ENCODE measurements around the gene MOCOS. TPM values are rescaled to one million over a fixed set of nuclear protein-coding genes. Genes with fewer than 3 reads are reported as not detected.

MOCOS gene
- total and polyA plus RNA-seq, 2 of the 8 experiments (the other 6 are each of a cell fraction or from before 2014, with no cell fraction given) = 4.7 to 5.8 TPM

DNA sequence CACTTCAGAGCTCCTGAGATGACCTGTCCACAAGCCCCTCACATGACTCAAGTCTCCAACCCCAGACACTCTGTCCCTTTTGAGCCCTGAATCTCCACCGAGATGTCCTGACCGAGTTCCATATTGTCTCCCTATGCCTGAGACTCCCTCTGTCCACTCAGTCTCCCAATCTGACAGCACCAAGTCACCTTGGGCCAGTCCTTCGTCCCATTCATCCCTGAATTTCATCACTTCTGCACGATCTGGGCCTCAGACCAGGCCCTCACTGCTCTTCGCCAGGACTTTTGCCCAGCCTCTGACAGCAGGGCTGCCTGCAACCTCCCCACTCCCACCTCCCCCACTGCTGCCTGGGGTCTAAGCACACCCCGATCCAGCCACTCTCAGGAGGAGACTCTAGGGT lies 4.3 kb upstream of the MOCOS start (continued):
- TF ChIP-seq ZNF274 (IDR thresholded peaks at IDR 0.05; ENCODE audit: borderline replicate concordance, extremely low read depth, low read length) = no peak
- TF ChIP-seq KDM5A (IDR thresholded peaks at IDR 0.05; ENCODE audit: low read length) = no peak
- TF ChIP-seq GTF2F1 (IDR thresholded peaks at IDR 0.05; ENCODE audit: borderline replicate concordance, low read depth, low read length) = no peak
- no peak for TF ChIP-seq TCF12 (IDR thresholded peaks at IDR 0.05; ENCODE audit: low read depth, low read length)
- TF ChIP-seq SP2 (IDR thresholded peaks at IDR 0.05; ENCODE audit: low read length) = no peak
- TF ChIP-seq HDAC2 (IDR thresholded peaks at IDR 0.05; ENCODE audit: borderline replicate concordance in 1 of 2, low read depth in 2 of 2, low read length in 2 of 2) = no peak
- TF ChIP-seq KDM4A (IDR thresholded peaks at IDR 0.05; ENCODE audit: low read depth, low read length, severe bottlenecking) = no peak
- no peak for TF ChIP-seq CHD1 (IDR thresholded peaks at IDR 0.05; ENCODE audit: low read depth, low read length)
- no peak for TF ChIP-seq KDM1A (IDR thresholded peaks at IDR 0.05; ENCODE audit: borderline replicate concordance, low read length)
- no peak for TF ChIP-seq POLR2A (IDR thresholded peaks at IDR 0.05; ENCODE audit: control extremely low read depth in 1 of 2, low read depth in 2 of 2, low read length in 2 of 2)
- no peak for TF ChIP-seq RXRA (IDR thresholded peaks at IDR 0.05; ENCODE audit: insufficient read depth, low read depth, low read length)

All from H1 (cell line).